ENCODE results near the gene PRRX2.

GRCh38 chr9:129681924-129682323 is 16.5 kb downstream of the PRRX2 start:
- TF ChIP-seq, protein P1, sequence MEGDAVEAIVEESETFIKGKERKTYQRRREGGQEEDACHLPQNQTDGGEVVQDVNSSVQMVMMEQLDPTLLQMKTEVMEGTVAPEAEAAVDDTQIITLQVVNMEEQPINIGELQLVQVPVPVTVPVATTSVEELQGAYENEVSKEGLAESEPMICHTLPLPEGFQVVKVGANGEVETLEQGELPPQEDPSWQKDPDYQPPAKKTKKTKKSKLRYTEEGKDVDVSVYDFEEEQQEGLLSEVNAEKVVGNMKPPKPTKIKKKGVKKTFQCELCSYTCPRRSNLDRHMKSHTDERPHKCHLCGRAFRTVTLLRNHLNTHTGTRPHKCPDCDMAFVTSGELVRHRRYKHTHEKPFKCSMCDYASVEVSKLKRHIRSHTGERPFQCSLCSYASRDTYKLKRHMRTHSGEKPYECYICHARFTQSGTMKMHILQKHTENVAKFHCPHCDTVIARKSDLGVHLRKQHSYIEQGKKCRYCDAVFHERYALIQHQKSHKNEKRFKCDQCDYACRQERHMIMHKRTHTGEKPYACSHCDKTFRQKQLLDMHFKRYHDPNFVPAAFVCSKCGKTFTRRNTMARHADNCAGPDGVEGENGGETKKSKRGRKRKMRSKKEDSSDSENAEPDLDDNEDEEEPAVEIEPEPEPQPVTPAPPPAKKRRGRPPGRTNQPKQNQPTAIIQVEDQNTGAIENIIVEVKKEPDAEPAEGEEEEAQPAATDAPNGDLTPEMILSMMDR (IDR thresholded peaks at IDR 0.05; ENCODE audit: low read depth, low read length, missing input control): no peak
- TF ChIP-seq RAD21 (IDR thresholded peaks at IDR 0.05) (no peak), TAF1 (conservative IDR thresholded peaks at IDR 0.05) (no peak), MAX (IDR thresholded peaks at IDR 0.05) (no peak), ZBTB33 (IDR thresholded peaks at IDR 0.05) (no peak), YY1 (IDR thresholded peaks at IDR 0.05) (no peak), EGR1 (IDR thresholded peaks at IDR 0.05; ENCODE audit: low read depth in 2 of 2) (no peak), HNF4A (conservative IDR thresholded peaks at IDR 0.05) (no peak)

Data from liver (tissue), 3 donors.